Measurements from ENCODE around the gene IGF2BP1.

The IGF2BP1 gene

GRCh38 chr17:48997103-48997826, at the start of gene IGF2BP1:
IGF2BP1 (plus strand) TSS chr17:48997385; CDS start chr17:48997746, 361 bp downstream.
- DNase-seq = no peak

GRCh38 chr17:48951572-48951971, 45.6 kb upstream of the IGF2BP1 start:
- no peak for DNase-seq

- DNase-seq = no peak
These were observed 44.3 kb upstream of the IGF2BP1 start for GRCh38 chr17:48952904-48953303.

GRCh38 chr17:48954300-48954755, 42.9 kb upstream of the IGF2BP1 start:
- no peak for DNase-seq

GRCh38 chr17:48960834-48961515, 36.2 kb upstream of the IGF2BP1 start:
- DNase-seq = no peak

- no peak for DNase-seq
These were observed 35.5 kb upstream of the IGF2BP1 start for GRCh38 chr17:48961516-48962233.

GRCh38 chr17:48970224-48970623, 27.0 kb upstream of the IGF2BP1 start:
- no peak for DNase-seq

GRCh38 chr17:48970865-48971687, 26.1 kb upstream of the IGF2BP1 start:
- DNase-seq = no peak

- DNase-seq = no peak
These were observed 24.5 kb upstream of the IGF2BP1 start for GRCh38 chr17:48972749-48973097.

GRCh38 chr17:48973806-48974205, 23.4 kb upstream of the IGF2BP1 start:
- DNase-seq = no peak

GRCh38 chr17:48981927-48982539, 15.2 kb upstream of the IGF2BP1 start:
- DNase-seq = no peak

GRCh38 chr17:48985436-48986245, 11.5 kb upstream of the IGF2BP1 start:
- no peak for DNase-seq

- DNase-seq = no peak
These were observed 8.1 kb upstream of the IGF2BP1 start for GRCh38 chr17:48989100-48989499.

- DNase-seq = no peak
These were observed 6.3 kb upstream of the IGF2BP1 start for GRCh38 chr17:48990882-48991357.

- DNase-seq = no peak
These were observed 4.7 kb upstream of the IGF2BP1 start for GRCh38 chr17:48992444-48992843.

- no peak for DNase-seq
These were observed 3.9 kb upstream of the IGF2BP1 start for GRCh38 chr17:48993305-48993704.

- DNase-seq = no peak
These were observed 3.2 kb upstream of the IGF2BP1 start for GRCh38 chr17:48993951-48994350.

- no peak for DNase-seq
These were observed 2.5 kb upstream of the IGF2BP1 start for GRCh38 chr17:48994549-48995303.

- DNase-seq = no peak
These were observed 1.7 kb upstream of the IGF2BP1 start for GRCh38 chr17:48995304-48995973.

All from NK-92 treated with Interleukin-12 subunit alpha and Interleukin-12 subunit beta, amount 100 ng/mL, for 24 hours (cell line).